Peyer's patch (tissue), 4 donors: ENCODE results near the gene SF3B6.

ENCODE experiments used
- CTCF ChIP-seq, 6 experiments: fragments of 450-650 bp in 4 of 6; fragments of 200-600 bp in 2 of 6; sonication (generic) in 1 of 6; IDR thresholded peaks; one replicate each; pipeline ENCODE4 v1.5.1; 2017 to 2019; ENCODE audit warnings: antibody characterized with exemption in 6 of 6, mild to moderate bottlenecking in 3 of 6, moderate library complexity in 1 of 6
- POLR2A ChIP-seq, 2 donors: fragments of 450-650 bp; IDR thresholded peaks; one replicate each; pipeline ENCODE4 v1.5.1; 2017; ENCODE audit warnings: antibody characterized with exemption in 2 of 2, mild to moderate bottlenecking in 2 of 2, moderate library complexity in 2 of 2

DNA sequence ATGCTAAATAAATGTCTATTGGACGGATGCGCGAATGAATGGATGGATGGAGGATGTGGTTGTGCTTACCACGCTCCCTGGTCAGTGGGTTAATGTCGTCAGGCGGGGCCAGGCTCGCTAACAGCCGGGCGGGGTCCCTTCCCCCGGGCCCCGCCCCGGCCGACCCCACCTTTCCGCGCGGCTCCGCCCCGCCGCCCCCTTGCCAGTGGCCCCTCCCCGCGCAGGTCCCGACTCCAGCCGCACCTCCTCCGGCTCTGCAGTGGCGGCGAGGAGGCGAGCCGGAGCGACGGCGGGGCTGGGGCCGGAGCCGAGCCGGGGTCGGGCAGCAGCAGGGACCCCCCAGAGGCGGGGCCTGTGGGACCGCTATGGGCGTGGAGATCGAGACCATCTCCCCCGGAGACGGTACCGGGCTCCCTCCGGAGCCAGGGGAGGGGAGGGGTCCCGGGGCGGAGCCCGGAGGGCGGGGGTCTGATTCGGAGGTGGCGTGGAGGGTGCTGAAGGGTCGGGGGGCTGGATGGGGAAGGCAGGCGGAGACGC lies 26.6 kb downstream of the SF3B6 start, which contains the start of gene FKBP1B:
- TF ChIP-seq CTCF (IDR thresholded peaks at IDR 0.05) = no peak
- peak; percentile 48 to 58 for TF ChIP-seq POLR2A (IDR thresholded peaks at IDR 0.05)
